ENCODE results near the gene CCDC57.

Gene CCDC57

DNA sequence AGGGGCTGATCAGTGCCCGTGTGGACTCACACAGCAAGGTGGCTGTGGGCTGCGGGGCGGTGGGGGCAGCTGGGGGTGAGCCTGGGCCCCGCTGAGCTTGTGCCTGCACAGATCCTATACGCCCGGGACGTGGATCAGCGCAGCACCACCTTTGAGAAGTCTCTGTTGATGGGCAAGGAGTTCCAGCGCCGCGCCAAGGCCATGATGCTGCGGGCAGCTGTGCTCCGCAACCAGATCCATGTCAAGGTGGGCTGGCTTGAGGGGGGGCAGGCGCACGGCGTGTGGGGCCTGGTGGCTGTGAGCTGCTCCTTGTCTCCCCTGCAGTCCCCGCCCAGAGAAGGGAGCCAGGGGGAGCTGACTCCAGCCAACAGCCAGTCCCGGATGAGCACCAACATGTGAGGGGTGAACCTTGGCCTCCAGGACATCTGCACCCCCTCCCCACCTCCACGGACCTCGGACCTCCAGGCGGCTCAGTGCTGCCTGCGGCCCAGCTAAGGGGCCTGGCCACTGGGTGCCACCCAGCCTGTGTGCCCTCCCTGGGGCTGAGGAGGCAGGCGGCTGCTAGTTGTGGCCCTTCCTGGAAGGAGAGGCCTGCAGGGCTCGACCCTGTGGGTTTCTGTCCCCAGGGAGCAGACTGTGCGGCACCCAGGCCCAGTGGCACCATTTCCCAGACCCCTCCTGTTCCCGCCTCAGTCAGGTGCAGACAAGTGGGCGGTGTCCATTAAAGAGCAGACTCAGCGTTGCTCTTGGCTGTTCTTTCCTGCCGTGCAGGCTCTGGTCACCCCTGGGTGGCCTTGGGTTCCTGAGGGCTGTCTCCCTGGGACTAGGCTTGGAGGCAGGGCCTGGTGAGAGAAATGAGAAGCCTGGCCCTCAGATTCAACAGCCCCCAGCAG is 155.7 kb downstream of the CCDC57 start:
- TF ChIP-seq, protein P1, sequence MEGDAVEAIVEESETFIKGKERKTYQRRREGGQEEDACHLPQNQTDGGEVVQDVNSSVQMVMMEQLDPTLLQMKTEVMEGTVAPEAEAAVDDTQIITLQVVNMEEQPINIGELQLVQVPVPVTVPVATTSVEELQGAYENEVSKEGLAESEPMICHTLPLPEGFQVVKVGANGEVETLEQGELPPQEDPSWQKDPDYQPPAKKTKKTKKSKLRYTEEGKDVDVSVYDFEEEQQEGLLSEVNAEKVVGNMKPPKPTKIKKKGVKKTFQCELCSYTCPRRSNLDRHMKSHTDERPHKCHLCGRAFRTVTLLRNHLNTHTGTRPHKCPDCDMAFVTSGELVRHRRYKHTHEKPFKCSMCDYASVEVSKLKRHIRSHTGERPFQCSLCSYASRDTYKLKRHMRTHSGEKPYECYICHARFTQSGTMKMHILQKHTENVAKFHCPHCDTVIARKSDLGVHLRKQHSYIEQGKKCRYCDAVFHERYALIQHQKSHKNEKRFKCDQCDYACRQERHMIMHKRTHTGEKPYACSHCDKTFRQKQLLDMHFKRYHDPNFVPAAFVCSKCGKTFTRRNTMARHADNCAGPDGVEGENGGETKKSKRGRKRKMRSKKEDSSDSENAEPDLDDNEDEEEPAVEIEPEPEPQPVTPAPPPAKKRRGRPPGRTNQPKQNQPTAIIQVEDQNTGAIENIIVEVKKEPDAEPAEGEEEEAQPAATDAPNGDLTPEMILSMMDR (IDR thresholded peaks at IDR 0.05) = no peak
- DNase-seq (ENCODE audit: low spot score) = no peak
- Histone ChIP-seq H3K27ac (no peak overlapping the region), H3K4me3 (no peak overlapping the region)

DNA sequence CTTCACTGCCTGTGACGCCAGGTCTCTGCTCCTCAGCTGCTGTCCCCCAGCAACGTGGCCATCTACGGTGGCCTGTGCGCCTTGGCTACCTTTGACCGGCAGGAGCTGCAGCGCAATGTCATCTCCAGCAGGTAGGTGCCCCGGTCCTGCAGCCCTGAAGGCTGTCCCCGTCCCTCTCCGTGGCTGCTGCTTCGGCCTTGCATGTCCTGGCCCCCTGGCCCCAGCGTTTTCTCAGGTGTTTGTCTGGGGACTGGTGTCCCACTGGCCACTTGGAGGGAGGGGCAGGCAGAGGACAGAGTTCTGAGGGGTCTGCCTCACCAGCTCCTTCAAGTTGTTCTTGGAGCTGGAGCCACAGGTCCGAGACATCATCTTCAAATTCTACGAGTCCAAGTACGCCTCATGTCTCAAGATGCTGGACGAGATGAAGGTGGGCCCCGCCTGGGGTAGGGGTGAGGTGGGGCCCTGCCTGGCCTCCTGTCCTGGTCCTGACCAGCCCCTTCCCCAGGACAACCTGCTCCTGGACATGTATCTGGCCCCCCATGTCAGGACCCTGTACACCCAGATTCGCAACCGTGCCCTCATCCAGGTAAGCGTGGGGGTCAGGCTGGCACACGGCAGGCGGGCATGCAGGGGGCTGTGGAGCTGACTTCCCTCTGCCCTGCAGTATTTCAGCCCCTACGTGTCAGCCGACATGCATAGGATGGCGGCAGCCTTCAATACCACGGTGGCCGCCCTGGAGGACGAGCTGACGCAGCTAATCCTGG is 156.5 kb downstream of the CCDC57 start:
- TF ChIP-seq, protein P1 (IDR thresholded peaks at IDR 0.05) = no peak
- Histone ChIP-seq H3K4me3 (no peak overlapping the region), H3K27ac (no peak overlapping the region)
- no peak for DNase-seq (ENCODE audit: low spot score)

DNA sequence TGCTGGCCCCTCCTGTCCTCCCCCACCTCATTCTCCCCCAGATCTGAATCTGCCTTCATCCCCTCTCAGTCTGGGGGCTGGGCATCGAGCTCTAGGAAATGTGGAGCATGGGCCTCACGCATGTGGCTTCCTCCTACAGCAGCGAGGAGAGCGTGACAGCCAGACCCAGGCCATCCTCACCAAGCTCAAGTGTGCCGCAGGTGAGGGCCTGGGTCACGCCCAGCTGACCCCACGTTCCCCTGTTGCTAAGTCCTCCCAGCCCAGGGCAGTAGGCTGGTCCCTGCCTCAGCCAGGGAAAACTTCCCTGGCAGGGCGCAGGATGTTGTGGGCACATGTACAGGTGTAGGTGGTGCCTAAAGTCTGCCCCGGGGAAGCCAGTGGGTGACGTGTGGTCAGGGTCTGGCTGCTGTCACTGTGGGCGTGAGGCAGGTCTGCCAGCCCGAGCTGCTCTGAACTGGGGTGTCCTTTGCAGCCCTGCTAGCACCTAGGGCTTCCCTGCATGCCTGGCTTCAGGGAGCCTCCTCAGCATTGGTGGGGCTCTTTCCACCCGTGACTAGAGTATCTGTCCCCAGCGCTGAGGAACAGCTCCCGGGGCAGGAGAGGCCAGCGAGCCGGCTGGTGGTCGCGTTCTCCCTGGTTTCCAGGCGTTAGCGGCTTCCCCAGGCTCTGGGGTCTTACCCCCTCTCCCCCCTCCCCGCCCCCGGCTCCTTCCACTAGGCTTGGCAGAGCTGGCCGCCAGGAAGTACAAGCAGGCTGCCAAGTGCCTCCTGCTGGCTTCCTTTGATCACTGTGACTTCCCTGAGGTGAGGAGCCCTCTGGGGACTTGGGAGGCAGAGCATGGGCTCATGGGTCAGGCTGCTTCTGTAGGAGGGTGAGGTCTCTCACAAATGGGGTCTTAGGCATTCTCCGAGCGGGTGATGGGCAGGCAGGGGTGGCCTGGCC is 157.3 kb downstream of the CCDC57 start:
- no peak overlapping the region for H3K4me3 ChIP-seq
- no peak overlapping the region for H3K27ac ChIP-seq
- no peak for DNase-seq (ENCODE audit: low spot score)
- TF ChIP-seq, protein P1 (IDR thresholded peaks at IDR 0.05) = no peak

DNA sequence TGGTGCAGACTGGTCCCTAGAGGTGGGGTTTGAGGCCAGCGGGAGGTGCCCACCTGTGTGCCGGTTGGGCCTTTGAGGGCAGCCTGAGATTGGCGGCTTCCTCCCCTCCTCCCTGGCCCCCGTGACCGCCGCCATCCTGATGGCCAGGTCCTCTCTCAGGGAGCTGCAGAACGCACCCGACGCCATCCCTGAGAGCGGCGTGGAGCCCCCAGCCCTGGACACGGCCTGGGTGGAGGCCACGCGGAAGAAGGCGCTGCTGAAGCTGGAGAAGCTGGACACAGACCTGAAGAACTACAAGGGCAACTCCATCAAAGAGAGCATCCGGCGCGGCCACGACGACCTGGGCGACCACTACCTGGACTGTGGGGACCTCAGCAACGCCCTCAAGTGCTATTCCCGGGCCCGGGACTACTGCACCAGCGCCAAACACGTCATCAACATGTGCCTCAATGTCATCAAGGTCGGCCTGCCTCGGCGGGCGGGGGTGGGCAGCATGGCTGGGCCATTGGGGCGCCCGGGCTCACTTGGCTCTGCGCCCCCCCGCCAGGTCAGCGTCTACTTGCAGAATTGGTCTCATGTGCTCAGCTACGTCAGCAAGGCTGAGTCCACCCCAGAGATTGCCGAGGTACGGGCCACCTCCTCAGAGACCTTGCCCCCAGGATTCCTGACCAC is 158.2 kb downstream of the CCDC57 start:
- H3K27ac ChIP-seq = no peak overlapping the region
- DNase-seq (ENCODE audit: low spot score) = no peak
- no peak overlapping the region for H3K4me3 ChIP-seq
- TF ChIP-seq, protein P1 (IDR thresholded peaks at IDR 0.05) = no peak

DNA sequence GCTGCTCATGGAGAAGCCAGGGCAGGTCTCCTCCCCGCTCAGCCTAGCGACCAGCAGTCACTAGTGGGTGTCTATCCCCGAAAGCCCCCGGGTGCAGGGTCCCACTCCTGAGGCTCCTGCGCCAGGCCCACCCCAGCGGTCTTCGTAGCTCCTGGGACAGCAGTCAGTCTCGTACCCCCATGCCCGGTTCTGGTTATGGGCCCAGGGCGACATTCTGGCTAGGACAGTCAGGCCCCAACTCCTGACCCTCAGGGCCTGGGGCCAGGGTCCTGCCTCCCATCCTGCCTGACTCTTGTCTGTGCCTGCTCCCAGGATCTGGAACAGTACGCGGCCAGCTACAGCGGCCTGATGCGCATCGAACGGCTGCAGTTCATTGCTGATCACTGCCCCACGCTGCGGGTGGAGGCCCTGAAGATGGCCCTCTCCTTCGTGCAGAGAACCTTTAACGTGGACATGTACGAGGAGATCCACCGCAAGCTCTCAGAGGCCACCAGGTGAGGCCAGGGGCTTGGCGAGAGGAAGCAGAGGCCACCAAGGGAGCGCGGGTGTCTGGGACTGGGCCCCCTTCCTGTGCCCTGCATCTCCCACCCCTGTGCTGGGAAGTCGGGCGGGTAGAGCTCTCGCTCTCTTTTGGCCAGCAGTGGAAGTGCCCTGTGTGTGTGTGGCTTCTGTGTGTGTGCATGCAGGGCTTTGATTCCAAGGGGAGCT is 158.9 kb downstream of the CCDC57 start:
- TF ChIP-seq, protein P1 (IDR thresholded peaks at IDR 0.05) = no peak
- H3K27ac ChIP-seq = no peak overlapping the region
- no peak for DNase-seq (ENCODE audit: low spot score)
- H3K4me3 ChIP-seq = no peak overlapping the region

DNA sequence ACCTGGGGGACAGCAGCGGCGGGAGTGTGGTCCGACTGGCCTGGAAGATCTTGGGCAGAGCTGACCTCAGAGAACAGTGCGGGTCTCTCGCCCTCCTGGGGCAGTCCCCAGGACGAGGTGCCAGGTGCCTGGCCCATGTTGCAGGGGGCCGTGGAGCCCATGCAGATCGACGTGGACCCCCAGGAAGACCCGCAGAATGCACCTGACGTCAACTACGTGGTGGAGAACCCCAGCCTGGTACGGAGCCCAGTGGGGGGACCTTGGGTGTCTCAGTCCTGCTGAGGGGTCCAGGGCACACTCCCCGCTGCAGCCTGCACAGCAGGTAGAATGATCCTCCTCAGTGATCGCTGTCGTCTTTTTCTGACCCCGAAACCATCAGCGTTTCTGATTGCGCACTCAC is 159.5 kb downstream of the CCDC57 start:
- no peak overlapping the region for H3K27ac ChIP-seq
- peak overlapping the region; percentile 100 for H3K4me3 ChIP-seq
- TF ChIP-seq, protein P1 (IDR thresholded peaks at IDR 0.05) = no peak
- DNase-seq (ENCODE audit: low spot score) = no peak

All from coronary artery (tissue), 2 donors.